ENCODE data around the gene SLC24A1.

DNA sequence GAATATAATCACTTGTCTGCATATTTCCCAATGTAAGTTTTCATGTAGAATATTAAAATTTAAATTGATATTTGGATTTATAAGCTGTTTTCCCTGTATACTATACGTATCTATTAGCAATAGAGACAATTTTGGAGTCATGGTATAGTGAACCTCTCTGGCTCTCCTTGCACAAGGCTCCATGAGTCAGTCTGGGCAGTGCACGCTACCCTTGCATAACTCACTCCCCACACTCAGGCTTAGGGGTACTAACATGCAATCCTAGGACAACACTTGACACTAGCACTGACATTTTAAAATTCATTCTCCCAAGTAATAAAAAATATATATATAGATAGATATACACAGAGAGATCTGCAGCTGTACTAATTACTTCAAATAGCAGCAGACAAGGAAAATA, 39.2 kb downstream of the SLC24A1 start:
- TF ChIP-seq EZH2 (IDR thresholded peaks at IDR 0.05; ENCODE audit: insufficient read depth, poor library complexity, severe bottlenecking) (no peak), EZH2phosphoT487 (IDR thresholded peaks at IDR 0.05; ENCODE audit: insufficient read depth, low read depth) (no peak)

Measured in GM23248 (cell line).